Activated CD8-positive, alpha-beta memory T cell treated with anti-CD3 and anti-CD28 coated beads, Interleukin-2, amount 50 U/mL, for 24 hours (primary cell): ENCODE data around the gene LRRC34.

ENCODE experiments used
- DNase-seq: peaks from one replicate; pipeline ENCODE4 v3.0.0-alpha.2; 2020; ENCODE audit errors: extremely low read depth

LRRC34 gene

DNA sequence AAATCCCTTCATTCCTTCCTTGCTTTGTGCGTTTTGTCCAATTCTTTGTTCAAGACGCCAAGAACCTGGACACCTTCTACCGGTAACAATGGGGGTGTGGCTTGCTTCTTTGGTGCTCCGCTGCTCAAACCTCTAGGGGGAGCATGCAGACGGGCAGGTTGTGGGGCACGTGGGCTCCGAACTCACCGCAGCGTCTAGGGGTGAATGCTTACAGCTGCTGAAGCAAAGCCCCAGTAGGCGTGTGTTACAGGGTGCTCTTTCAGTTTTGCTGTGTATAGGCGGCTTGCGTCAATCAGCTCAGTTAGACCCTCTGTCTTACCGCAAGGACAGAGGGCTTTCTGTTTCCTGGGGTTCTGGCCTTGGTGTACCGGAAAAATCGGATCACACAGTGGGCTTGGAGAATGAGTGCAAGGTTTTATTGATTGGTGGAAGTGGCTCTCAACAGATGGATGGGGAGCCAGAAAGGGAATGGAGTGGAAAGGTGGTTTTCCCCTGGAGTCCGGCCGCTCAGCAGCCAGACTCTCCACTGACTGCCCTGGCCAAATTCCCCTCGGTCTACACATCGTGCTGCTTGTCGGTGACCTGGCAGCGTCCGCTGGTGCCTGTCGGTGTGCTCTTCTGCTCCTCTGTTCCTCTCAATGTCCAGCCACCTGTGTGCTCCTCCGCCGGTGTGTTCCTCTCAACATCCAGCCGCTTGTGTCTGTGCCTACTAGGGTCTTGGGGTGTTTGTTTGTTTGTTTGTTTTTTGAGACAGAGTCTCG lies 1.2 kb upstream of the LRRC34 start:
- DNase-seq, result peak; percentile 58

- no peak for DNase-seq
Observed at GRCh38 chr3:169813278-169813677, 574 bp upstream of the LRRC34 start.

- no peak for DNase-seq
Observed at GRCh38 chr3:169811631-169812331, 923 bp downstream of the LRRC34 start.

DNA sequence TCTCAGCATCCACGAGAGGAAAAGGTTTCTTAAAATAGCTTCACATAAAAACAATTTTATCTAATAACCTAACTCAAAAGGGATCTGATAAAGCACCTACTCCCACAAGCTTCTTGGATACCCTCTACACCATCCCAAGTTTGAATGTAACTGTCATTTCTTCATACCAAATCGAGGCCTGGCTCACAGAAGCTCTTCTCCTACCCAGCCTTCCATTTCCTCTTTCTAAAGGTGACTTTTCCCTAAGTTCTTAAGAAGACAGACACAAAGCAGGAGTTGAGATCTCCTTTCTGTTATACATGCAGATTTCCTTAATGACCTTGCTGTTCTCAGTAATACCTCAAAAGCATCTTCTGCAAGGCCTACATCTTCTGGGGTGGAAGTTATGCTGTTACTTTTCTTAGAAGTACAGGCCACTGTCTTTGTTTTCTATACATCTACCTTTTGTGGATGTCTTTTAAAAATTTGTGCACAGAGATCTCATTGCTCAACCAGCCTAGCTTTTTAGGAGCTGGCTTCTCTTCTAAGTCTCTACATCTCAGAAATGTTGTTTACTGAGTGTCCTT lies 3.4 kb downstream of the LRRC34 start:
- no peak for DNase-seq

- DNase-seq, result no peak
Observed at GRCh38 chr3:169804681-169805080, 8.0 kb downstream of the LRRC34 start.

- no peak for DNase-seq
Observed at GRCh38 chr3:169792359-169792758, 20.3 kb downstream of the LRRC34 start.

DNA sequence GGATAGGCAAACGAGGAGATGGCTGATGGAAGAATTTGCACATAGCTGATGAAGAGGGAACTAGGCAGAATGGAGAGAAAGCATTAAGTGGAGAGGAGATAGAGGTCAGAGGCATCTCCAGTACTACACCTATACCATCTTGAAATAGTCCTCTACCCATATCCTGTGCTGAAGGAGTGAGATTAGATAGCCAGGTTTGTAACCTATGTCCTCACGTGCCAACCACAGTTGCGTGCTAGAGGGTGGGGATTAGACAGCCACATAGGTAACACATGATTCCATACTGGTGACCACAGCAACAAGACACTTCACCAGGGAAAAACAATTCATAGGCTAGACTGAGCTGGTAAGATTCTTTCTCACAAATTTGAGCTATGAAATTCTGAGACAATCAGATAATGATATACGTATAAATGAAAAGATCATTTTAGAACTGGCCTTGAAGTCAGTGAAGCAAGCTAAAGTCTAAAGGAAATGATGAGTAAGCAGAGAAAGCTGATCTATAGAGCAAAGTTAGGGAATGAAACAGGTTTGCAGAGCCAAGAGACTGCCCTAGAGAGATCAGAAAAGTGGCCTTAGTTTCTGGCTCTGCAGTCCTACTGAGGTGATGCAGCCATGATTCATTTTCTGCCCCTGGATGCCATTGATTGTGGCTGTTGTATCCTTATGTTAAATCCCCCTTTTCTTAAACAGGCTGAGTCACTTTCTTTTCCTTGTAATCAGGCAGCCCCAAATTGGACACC lies 21.8 kb downstream of the LRRC34 start:
- DNase-seq, result no peak

GRCh38 chr3:169790219-169790618 lies 22.5 kb downstream of the LRRC34 start:
- DNase-seq, result no peak

- DNase-seq, result no peak
Observed at GRCh38 chr3:169787791-169788190, 24.9 kb downstream of the LRRC34 start.

- DNase-seq, result no peak
Observed at GRCh38 chr3:169787120-169787519, 25.6 kb downstream of the LRRC34 start.

DNA sequence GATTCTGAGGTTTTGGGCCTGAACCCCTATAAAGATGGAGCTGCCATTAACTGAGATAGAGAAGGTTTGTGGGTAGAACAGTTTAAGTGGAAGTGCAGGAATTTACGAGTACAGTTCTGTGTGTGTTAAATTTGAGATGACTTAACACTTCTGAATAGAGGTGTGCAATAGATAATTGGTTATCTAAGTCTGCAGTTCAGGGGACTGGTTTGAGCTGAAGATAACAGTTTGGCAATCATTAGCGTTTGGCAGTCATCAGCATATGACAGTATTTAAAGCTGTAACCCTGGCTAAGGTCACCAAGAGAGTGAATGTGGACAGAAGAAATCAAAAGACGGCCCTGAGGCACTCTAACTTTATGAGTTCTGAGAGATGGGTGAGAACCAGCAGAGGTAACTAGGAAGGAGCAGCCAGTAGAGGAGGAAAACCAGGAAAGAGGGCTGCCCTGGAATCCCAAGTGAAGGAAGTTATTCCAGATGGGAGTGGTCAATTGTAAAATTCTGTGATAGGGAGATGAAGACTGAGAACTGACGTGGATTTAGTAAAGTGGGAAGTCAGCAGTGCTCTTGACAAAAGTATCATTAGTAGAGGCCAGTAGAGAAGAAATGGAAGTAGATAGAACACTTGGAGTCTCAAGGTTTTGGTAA lies 31.4 kb downstream of the LRRC34 start:
- no peak for DNase-seq

GRCh38 chr3:169780742-169781141 lies 32.0 kb downstream of the LRRC34 start:
- DNase-seq, result no peak

GRCh38 chr3:169777822-169778221 lies 34.9 kb downstream of the LRRC34 start:
- no peak for DNase-seq

- DNase-seq, result no peak
Observed at GRCh38 chr3:169774186-169774585, 38.5 kb downstream of the LRRC34 start.

DNA sequence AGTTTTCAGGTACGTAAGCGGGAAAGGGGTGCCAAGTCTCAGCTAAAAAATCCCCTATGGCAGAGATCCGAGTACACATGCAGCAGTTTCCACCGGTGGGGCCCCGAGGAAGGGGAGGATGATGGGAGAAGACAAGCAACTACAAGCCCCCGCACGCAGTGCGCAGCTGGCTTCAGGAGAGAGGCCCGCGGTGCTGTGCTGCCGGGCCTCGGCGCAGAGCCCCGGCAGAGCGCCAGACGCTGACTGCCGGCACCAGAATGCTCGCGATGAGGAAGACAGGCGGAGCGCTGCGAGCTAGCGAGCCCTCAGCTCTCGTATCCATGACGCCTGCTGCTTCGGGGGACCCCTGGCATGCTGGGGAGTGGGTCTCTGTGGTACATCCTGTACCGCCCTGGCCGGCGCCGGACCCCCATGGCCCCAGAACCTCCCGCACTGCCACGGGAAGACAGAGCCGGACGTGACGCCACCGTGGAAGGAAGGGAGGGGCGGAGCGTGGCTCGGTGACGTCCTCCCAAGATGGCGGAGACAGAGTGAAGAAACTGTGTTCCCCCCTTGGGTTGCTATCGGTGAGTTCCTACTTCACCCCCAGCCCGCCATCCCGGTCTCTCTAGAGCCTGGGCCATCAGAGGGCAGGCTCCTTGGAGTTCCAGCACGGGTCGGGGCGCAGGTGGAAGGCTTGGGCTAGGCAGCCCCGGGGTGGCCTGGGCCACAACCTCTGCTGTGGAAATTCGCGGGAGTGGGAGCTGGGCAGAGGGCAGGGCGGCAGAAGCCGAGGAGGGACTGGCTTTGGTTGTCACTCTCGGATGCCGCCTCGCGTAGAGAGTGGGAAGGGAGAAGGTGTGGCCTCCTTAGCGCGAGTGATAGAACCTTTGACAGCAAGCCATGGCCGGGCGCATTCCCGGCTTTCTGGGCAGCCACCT lies 39.5 kb downstream of the LRRC34 start, which contains the start of gene MYNN:
Gene MYNN (plus strand): TSS at position 500 of the 920 bp plus-strand sequence. CDS start 900 bp downstream, outside the sequence.
- peak; percentile 86 for DNase-seq

DNA sequence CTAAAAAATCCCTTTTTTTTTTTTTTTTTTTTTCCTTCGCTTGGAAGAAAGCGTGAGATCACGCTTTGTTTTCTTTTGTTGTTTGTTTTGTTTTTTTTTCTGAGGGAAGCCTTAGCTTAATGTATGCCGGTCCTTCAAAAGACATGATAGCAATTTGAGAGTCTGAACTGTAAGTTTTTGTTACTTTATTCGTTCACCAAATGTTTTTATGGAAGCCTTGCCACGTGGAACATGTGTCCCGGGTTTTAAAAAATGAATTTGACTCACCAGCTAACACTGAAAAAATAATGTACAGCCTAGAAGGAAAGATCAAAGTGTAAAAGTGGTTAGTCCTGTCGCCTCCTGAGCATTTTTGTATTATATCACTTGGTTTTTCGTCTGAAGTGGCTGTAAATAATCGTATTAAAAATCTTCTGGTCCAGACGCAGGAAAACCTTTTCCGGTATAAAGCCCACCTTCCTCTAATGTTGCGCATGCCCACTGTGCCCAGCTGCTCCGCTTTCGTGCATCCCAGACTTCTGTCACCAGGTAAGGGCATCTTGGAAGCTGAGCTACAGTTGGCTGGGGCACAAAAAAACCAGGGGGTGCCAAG lies 40.3 kb downstream of the LRRC34 start:
- DNase-seq, result peak; percentile 35

DNA sequence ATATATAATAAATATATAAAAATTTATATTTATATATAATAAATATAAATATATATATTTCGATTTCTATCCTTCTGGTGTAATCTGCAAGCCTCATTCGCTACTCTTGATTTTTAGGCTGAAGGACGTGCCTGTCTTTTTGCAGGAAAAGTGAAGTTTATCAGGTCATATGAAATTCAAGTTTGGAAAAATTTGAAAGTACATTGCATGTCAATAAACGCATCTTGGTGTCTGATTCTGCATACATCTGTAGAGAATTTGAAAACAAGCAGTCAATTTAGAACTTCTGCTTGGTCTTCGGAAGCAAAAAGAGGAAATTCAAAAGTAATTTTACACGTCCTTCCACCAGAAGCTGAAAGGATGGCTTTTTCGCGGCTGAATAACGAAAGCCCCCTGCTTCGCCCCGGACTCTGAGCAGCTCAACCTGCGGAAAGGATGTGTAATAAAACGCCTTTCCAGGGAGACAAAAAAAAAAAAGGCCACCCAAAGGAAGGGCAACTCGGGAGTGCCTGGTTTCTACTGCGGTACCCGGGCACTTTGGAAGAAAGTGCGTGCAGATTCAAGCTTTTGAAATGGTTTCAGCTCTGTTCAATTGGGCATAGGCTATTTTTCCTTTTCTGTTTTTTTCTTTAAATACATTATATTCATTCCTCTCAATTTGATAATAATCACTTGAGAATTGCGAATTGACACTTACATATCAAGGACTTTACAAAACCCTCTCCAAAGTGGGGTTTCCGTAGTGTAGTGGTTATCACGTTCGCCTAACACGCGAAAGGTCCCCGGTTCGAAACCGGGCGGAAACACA lies 41.0 kb downstream of the LRRC34 start:
- peak; percentile 12 for DNase-seq

- DNase-seq, result peak; percentile 7
Observed at GRCh38 chr3:169769287-169770181, 43.2 kb downstream of the LRRC34 start, which contains the start of gene ACTRT3. TSS of gene ACTRT3 (minus strand) at chr3:169769561. CDS start at chr3:169769520, 41 bp downstream.
